Activated CD4-positive, alpha-beta T cell treated with anti-CD3 and anti-CD28 coated beads, Interleukin-10, Interleukin-2, amounts not matched to agents 100 ng/mL and 50 ng/mL, durations not matched to agents 16 hours and 8 hours (primary cell): ENCODE data around the gene SIGLEC9.

Experiments
- DNase-seq: peaks from one replicate; pipeline ENCODE4 v3.0.0-alpha.2; 2020

The SIGLEC9 gene

GRCh38 chr19:51147663-51148062 lies 23.0 kb downstream of the SIGLEC9 start:
- no peak for DNase-seq

DNA sequence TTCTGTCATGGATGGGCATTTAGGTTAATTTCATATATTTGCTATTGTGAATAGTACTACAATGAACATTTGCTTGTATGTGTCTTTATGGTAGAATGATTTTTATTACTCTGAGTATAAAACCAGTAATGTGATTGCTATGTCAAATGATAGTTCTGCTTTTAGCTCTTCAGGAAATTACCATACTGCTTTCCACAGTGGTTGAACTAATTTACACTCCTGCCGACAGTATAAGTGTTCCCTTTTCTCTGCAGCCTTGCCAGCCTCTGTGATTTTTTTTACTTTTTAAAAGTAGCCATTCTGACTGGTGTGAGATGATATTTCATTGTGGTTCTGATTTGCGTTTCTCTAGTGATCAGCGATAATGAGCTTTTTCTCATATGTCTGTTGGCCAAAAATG lies 23.9 kb downstream of the SIGLEC9 start:
- DNase-seq, result no peak

- no peak for DNase-seq
Observed at GRCh38 chr19:51150627-51151026, 25.9 kb downstream of the SIGLEC9 start.

DNA sequence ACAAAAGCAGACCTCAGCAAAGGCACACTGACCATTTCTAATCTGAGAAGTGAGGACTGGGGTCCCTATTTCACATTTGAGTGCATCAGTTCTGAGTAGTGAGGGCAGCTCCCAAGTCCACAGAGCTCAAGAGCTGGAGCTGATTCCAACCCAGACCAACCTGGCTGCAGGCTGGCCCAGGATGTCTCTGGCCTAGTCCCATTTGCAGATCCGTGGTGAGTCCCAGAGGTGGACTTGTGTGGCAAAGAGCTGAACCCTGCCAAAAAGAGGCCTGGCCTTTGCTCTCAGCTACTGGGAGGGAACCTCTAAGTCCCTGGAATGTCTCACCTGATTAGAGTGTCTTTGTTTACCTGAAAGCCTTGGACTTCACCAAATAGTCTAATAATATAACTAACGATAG lies 32.0 kb downstream of the SIGLEC9 start:
- DNase-seq, result no peak

DNA sequence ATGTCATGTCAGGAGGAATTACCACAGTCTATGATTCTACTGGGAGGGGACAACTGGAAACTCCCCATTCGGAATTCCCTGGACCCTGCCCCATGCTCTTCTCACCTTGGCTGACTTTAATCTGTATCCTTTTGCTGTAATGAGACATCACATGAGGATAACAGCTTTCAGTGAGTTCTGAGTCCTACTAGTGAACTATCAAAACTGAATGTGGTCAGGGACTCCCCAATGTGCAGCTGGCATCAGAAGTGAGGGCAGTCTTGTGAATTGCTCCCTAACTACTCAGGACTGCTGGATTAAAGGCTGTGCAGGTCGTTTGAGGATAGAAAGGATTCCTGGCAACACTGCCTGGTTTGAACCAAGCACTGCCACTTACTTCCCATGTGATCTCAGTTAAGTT lies 32.6 kb downstream of the SIGLEC9 start:
- no peak for DNase-seq

DNA sequence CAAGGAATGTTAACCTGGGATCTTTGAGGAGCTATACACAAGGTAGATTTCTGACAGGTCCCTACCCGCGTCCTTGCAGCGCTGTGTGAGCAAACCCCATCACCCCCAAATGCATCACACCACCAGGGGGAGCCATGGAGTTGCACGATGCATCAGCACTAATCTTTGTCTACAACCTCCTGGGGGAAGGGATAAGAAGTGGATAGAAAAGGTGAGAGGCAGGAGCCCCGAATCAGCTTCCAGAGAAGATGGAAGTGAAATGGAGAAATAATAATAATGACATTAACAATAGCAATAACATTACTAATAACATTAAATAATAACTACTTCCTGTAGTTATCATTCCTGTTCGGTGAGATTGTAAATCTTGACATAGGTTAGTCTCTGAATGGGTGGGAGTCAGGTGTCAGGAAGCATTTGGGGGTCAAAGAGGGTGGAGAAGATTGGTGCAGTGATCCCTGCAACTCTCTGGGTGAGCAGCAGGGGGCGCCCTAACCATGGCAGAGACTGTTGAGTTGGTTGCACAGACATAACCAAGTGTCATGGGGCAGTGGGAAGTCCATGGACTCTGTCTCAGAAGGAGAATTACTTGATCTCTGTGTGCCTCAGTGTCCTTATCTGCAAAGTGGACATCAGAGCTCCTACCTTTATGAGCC lies 33.9 kb downstream of the SIGLEC9 start:
- DNase-seq, result peak; percentile 83

DNA sequence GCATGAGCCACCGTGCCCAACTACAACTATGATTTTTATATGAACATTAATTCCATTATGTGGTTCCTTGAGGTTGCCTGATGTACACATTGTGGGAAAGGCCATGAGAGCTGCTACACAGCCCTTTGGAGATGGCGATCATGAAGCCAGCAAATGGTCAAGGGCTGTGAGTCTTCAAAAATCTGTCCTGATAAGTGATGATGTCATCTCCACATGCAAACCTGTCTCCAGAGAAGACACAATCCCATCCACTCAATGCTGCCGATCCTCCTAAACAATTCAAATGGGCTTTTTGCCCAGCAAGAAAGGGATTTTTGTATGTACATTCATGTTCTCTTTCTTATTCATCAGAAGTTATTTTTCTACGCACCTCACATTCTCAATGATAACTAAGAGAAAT lies 35.0 kb downstream of the SIGLEC9 start:
- no peak for DNase-seq

- DNase-seq, result peak; percentile 18
Observed at GRCh38 chr19:51161266-51161665, 36.6 kb downstream of the SIGLEC9 start.

DNA sequence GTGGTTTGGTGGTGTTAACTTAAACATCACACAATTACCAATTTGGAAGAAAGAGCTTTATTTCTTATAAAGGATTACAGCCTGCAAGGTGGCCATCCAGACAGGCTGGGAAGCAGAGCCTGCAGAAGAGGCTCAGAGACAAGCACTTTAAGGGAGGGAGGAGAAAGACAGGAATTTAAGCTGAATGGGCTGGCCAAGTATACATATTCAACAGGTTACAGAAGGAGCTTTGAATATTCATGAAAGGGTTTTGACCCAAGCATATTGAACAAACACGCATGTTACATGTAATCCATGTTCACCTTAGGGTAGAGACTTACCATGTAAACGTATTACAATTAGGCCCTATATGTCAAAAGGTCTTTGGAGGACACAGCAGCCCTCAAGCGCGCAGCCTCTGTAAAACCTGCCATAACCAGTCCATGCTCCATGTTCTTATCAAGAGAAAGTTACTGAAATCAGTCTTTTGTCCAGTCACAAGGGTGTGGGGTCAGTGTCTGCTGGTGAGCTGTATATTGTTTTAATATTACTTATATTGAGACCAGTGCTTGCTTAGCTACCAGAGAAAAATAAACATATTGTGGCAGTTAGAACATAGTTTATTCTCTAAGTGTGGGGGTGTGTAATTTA lies 37.3 kb downstream of the SIGLEC9 start:
- DNase-seq, result no peak

DNA sequence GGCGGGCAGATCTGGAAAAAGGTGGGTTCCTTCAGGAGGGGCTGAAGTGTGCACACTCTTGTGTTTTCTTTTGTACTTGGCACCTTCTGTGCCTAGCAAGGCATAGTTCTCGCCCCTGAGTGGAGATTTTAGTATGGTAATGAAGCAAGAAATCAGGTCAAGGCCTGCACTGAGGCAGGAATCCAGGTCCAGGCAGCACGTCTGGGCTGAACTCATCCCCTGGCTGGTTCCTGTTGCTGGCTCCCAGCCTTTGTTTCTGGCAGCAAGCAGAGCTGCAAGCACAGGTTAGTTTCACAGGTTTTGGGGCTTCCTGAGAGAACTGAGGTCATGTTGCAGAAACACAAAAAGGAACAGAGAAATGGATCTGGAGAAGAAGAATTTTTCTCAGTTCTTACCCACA lies 38.6 kb downstream of the SIGLEC9 start:
- no peak for DNase-seq

DNA sequence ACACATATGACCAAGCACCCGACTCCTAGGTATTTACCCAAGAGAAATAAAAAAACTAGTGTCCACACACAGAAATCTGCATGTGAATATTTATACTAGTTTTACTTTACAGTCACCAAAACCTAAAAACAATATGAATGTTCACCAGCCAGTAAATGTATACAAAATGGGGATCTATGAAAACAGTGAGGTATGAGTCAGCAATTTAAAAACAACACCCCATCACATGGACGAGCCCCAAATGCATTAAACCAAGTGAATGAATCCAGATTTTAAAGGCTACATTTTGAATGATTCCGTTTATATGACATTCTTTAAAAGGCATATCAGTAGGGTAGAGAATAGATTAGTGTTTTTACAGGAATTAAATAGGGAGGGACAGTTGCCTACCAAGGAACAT lies 39.5 kb downstream of the SIGLEC9 start:
- DNase-seq, result no peak

DNA sequence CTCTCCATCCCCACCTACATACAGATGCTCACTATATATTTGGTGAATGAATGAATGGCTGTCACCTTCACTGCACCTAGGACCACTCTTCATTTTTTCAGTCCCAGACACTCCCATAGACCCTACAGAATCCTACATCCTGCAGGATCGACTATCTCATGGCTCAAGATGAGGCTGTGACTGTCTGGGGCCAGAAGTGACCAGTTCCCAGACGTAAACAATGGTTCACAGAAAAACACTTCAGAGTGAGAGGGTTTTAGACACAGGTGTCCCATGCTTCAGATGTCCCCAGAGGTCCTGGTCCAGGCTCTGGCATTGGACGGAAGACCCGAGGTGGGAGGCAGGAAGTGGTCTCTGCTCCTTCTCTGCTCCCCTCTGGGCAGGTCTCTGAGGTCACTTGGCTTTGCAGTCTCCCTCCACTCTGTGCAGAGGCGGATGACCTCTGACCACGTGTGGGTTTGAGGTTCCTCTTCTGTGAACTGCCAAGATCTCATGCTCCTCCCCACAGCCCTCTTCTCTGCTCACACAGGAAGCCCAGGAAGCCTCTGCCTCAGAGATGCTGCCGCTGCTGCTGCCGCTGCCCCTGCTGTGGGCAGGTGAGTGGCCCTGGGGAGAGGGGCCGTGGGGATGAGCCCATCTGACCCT lies 42.3 kb downstream of the SIGLEC9 start:
- DNase-seq, result peak; percentile 55

DNA sequence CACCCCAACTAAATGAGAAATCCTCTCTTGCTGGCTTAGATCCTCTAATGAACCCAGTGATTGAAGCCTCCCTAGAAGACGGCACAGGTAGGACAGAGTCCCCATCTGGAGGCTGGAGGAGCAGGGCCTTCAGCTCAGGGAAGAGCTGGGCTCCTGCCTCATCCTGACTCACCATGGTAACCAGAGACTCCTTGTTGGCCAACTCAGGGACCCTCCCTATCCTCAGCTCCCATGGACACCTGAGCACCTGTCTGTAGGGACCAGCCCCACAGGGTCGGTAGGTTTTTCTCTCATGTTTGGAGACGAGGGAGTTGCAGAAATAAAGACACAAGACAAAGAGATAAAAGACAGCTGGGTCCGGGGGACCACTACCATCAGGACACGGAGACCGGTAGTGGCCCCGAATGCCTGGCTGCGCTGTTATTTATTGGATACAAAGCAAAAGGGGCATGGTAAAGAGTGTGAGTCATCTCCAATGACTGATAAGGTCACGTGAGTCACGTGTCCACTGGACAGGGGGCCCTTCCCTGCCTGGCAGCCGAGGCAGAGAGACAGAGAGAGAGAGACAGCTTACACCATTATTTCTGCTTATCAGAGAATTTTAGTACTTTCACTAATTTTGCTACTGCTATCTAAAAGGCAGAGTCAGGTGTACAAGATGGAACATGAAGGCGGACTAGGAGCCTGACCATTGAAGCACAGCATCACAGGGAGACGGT lies 44.0 kb downstream of the SIGLEC9 start:
- peak; percentile 13 for DNase-seq

DNA sequence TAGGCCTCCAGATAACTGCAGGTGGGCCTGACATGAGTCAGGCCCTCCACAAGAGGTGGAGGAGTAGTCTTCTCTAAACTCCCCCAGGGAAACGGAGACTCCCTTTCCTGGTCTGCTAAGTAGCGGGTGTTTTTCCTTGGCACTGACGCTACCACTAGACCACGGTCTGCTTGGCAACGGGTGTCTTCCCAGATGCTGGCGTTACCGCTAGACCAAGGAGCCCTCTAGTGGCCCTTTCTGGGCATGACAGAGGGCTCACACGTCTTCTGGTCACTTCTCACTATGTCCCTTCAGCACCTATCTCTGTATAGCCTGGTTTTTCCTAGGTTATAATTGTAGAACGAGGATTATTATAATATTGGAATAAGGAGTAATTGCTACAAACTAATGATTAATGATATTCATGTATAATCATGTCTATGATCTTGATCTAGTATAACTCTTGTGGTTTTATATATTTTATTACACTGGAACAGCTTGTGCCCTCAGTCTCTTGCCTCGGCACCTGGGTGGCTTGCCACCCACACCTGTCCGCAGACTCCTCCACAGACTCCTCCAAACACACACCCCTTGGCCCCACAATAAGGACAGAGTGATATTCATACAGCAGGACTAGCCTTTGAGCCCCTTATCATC lies 44.7 kb downstream of the SIGLEC9 start:
- peak; percentile 74 for DNase-seq

DNA sequence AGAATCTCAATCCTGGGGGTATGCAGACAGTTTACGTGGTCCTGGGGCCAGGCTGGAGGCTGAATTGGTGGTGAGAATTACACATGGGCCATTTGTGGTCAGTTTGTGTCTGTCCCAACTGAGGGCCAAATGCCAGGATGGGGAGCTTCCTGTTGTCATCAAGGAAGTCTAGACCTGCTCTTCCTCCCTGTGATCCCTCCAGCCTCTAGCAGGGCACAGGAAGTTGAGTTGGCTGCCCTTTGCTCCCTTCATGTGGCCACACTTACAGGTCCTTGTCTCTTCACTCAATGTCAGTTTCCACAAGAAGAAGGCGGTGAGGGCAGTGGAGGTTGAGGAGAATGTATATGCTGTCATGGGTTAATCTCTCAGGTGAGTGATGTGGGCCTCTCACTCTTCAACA lies 47.5 kb downstream of the SIGLEC9 start:
- DNase-seq, result no peak

GRCh38 chr19:51173681-51174080 lies 49.0 kb downstream of the SIGLEC9 start:
- DNase-seq, result no peak

DNA sequence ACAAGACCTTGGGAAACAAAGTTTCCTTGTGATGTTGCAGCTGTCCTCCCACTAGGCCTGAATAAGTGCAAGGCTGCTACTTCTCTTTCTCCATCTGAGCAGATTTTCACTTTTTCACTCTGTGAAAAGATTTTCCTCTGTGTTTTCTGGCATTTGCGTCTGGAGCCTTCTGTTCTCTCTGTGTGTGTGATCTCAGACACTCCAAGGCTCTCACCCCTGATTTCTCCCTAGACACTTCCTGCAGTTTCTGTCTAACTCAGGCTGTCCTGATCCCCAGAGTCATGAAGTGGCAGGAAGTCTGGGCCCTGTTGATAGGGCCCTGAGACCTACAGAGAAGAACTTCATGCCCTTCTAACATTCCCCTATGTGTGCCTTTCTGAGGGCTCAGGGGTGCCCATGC lies 54.5 kb downstream of the SIGLEC9 start:
- DNase-seq, result no peak
